A549 treated with GW870086 at 1 μM for 4 hours (cell line): ENCODE data around the gene CDH26. TPM values are rescaled to one million over a fixed set of nuclear protein-coding genes. Genes with fewer than 3 reads are reported as not detected.

Experiments
- total RNA-seq: library from RNA; stranded (reverse); fragments of 200-300 nt; extraction: Qiagen RNA extraction; gene quantifications from 5 replicates; pipeline ENCODE4 v1.2.3, GENCODE V29; 2022; ENCODE audit warnings: low read depth

Gene CDH26
- 0.10 to 0.23 TPM (median 0.15 TPM) in 4 of 5 replicates, not detected in the other for total RNA-seq

GRCh38 chr20:59958123-59958522 is at the start of gene CDH26:
TSS of gene CDH26 (plus strand) at chr20:59958423. CDS start at chr20:59958727, 304 bp downstream.

GRCh38 chr20:59933296-59933848 is 24.9 kb upstream of the CDH26 start, which contains the start of gene SYCP2:
TSS of gene SYCP2 (minus strand) at chr20:59933637. CDS start at chr20:59922413, 11,224 bp downstream.

GRCh38 chr20:59940129-59940955 is 17.9 kb upstream of the CDH26 start, which contains the start of the genes FAM217B and PPP1R3D:
TSS of gene FAM217B (plus strand) at chr20:59940389. CDS start at chr20:59943944, 3,555 bp downstream.
TSS of gene PPP1R3D (minus strand) at chr20:59940305. CDS start at chr20:59939931, 374 bp downstream.

Other genes with a start within 250 kb of the CDH26 start
- gene SYCP2, start 24.8 kb upstream of the CDH26 start, total RNA-seq, result 0.27 to 0.53 TPM (median 0.33 TPM) in 5 replicates
- gene PPP1R3D, start 18.1 kb upstream of the CDH26 start, total RNA-seq, result 2.0 to 2.6 TPM (median 2.5 TPM) in 5 replicates
- 5.5 to 6.4 TPM (median 6.1 TPM) in 5 replicates for gene FAM217B, start 18.0 kb upstream of the CDH26 start, total RNA-seq